ENCODE measurements around the gene BNC1. TPM values are rescaled to one million over a fixed set of nuclear protein-coding genes. Genes with fewer than 3 reads are reported as not detected.
A peak's percentile ranks its signal among the peaks of the same experiment; 100 is the strongest.

BNC1 gene
- total RNA-seq, 1 donor from 2014 or later: 0.67 TPM

- no peak for TF ChIP-seq CTCF (IDR thresholded peaks at IDR 0.05; ENCODE audit: unreplicated experiment)
- Mint-ChIP-seq H3K4me3 (ENCODE audit: low read depth) (no peak overlapping the region), H3K27me3 (no peaks in the 10 kb centered on the region), H3K36me3 (ENCODE audit: insufficient read depth) (no peaks in the 10 kb centered on the region), H3K9me3 (ENCODE audit: low read depth) (peaks cover 3% of the 10 kb centered on the region), H3K27ac (peak overlapping the region; percentile 95), H3K4me1 (ENCODE audit: low read depth) (peaks cover 37% of the 10 kb centered on the region)
- DNase-seq (ENCODE audit: low spot score, unreplicated experiment): no peak
Measured at GRCh38 chr15:83306561-83306960, 22.1 kb upstream of the BNC1 start.

DNA sequence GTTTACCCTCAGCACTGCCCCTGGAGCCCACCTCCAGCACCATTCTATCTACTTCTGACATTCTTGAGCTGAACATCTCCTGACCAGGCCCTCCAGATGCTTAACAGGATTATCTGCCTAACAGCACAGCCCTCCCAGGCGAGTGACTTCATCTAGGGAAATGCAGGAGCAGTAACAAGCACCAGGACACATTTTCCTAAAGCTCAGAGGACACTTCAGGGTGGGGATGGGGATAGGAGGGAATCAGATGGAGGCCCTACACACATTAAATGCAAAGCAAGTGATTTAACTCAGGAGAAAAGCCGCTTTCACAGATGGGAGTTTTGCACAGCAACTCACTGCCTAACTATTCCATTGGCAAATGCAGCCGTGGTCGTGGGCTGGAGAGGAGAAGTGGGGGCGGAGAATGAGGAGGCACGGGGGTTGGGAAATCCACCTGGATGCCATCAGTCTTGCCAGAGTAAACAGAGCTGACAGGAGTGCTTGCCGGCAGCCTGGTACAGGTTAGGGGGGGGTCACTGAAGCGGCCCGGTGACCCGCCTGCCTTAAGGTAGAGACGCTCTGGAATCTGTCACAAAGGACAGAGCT, 21.3 kb upstream of the BNC1 start:
- TF ChIP-seq CTCF (IDR thresholded peaks at IDR 0.05; ENCODE audit: unreplicated experiment): no peak
- no peaks in the 10 kb centered on the region for H3K36me3 Mint-ChIP-seq (ENCODE audit: insufficient read depth)
- H3K4me1 Mint-ChIP-seq (ENCODE audit: low read depth): peaks cover 35% of the 10 kb centered on the region
- peaks cover 3% of the 10 kb centered on the region for H3K9me3 Mint-ChIP-seq (ENCODE audit: low read depth)
- peak overlapping the region; percentile 95 for H3K27ac Mint-ChIP-seq
- H3K27me3 Mint-ChIP-seq: no peaks in the 10 kb centered on the region
- peak; percentile 62 for DNase-seq (ENCODE audit: low spot score, unreplicated experiment)
- peak overlapping the region; percentile 19 for H3K4me3 Mint-ChIP-seq (ENCODE audit: low read depth)

DNA sequence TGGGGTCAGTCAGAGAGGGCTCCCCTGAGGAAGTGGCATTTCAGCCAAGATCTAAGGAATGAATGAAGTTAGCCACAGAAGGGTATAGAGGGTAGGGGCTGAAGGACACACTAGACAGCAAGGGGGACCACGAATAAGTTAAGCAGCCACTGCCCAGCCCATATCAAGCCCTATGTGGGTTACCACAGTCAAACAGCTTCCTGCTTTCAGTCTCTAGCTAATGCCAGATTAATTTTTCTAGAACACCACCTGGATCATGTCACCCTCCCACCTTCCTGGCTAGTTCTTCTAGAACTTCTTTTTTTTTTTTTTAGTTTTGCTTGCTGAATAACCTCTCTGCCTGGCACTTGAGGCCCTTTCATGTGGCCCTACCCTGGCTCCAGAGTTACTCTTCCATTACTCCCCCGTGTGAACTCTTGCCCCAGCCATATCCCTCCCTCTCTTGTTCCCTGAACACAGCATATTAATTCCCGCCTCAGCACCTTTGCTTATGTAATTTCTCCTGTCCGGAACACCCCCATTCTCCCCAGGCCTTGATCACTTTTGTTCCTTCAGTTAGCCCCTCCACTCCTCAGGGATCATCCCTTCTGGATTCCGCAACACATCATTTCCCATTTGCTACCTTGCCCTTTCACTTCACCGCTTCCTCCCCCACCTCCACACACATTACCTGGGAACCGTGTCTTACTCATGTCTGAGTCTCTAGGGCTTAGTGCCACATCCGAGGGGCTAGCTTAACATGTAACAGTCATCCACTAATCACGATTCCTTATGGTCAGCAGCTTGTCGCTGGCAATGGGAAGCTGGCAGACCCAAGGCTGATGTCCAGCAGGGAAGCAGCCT, 20.6 kb upstream of the BNC1 start:
- Mint-ChIP-seq H3K9me3 (ENCODE audit: low read depth) (peaks cover 3% of the 10 kb centered on the region), H3K4me1 (ENCODE audit: low read depth) (peaks cover 33% of the 10 kb centered on the region), H3K36me3 (ENCODE audit: insufficient read depth) (no peaks in the 10 kb centered on the region), H3K4me3 (ENCODE audit: low read depth) (peak overlapping the region; percentile 9), H3K27ac (peak overlapping the region; percentile 95), H3K27me3 (no peaks in the 10 kb centered on the region)
- TF ChIP-seq CTCF (IDR thresholded peaks at IDR 0.05; ENCODE audit: unreplicated experiment): no peak
- no peak for DNase-seq (ENCODE audit: low spot score, unreplicated experiment)

GRCh38 chr15:83303535-83303934, 19.1 kb upstream of the BNC1 start:
- Mint-ChIP-seq H3K4me3 (ENCODE audit: low read depth) (no peak overlapping the region), H3K27ac (no peak overlapping the region), H3K36me3 (ENCODE audit: insufficient read depth) (no peaks in the 10 kb centered on the region), H3K4me1 (ENCODE audit: low read depth) (peaks cover 32% of the 10 kb centered on the region), H3K9me3 (ENCODE audit: low read depth) (peaks cover 3% of the 10 kb centered on the region), H3K27me3 (no peaks in the 10 kb centered on the region)
- no peak for TF ChIP-seq CTCF (IDR thresholded peaks at IDR 0.05; ENCODE audit: unreplicated experiment)
- no peak for DNase-seq (ENCODE audit: low spot score, unreplicated experiment)

DNA sequence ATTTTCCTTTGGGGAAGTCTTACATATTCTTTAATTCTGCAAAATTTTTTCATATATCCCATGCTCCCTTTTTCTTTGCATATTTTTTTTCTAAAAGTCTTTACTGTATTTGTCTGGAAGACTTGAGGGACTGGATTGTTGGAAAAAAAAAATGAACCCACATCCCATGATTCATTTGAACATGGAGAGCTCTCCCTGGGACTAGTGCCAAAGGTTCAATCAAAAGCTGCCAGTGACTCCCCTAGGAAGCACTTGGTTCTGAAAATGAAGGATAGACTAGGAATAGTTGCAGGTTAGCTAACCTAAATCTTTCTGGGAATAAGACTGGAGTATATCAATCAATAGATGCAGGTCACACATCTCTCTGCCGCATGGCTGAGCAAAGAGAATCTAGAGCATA, 16.4 kb upstream of the BNC1 start:
- no peak overlapping the region for H3K27ac Mint-ChIP-seq
- H3K36me3 Mint-ChIP-seq (ENCODE audit: insufficient read depth): no peaks in the 10 kb centered on the region
- TF ChIP-seq CTCF (IDR thresholded peaks at IDR 0.05; ENCODE audit: unreplicated experiment): no peak
- peaks cover 3% of the 10 kb centered on the region for H3K9me3 Mint-ChIP-seq (ENCODE audit: low read depth)
- DNase-seq (ENCODE audit: low spot score, unreplicated experiment): no peak
- H3K4me1 Mint-ChIP-seq (ENCODE audit: low read depth): peaks cover 17% of the 10 kb centered on the region
- H3K27me3 Mint-ChIP-seq: no peaks in the 10 kb centered on the region
- no peak overlapping the region for H3K4me3 Mint-ChIP-seq (ENCODE audit: low read depth)
